Stomach (tissue), 9 donors: Measurements from ENCODE around the gene ADNP. TPM values are rescaled to one million over a fixed set of nuclear protein-coding genes. Genes with fewer than 3 reads are reported as not detected.

Experiments
- DNase-seq, 2 donors: peaks; one replicate each; pipeline versions ENCODE4 v3.0.0 to v3.0.0-alpha.2; 2013 to 2019
- H3K27ac ChIP-seq, 5 donors: fragments of 200-600 bp in 4 of 5; sonication (generic) in 4 of 5; one replicate each; pipeline ENCODE4 v1.5.1; 2013 to 2019; ENCODE audit warnings: mild to moderate bottlenecking in 1 of 5, moderate library complexity in 1 of 5
- H3K27me3 ChIP-seq, 3 donors: fragments of 200-600 bp; sonication (generic); one replicate each; pipeline ENCODE4 v1.5.1; 2017 to 2019; ENCODE audit warnings: mixed run types in 1 of 3
- H3K36me3 ChIP-seq, 4 donors: fragments of 200-600 bp; sonication (generic); 1 replicate in 3 of 4; 2 replicates in 1 of 4; pipeline ENCODE4 v1.5.1; 2016 to 2019
- H3K4me1 ChIP-seq, 4 donors: fragments of 200-600 bp; sonication (generic); one replicate each; pipeline ENCODE4 v1.5.1; 2016 to 2019
- H3K4me3 ChIP-seq, 4 donors: fragments of 200-600 bp; sonication (generic) in 3 of 4; one replicate each; pipeline ENCODE4 v1.5.1; 2016 to 2019; ENCODE audit warnings: mild to moderate bottlenecking in 1 of 4
- H3K9me3 ChIP-seq, 4 donors: fragments of 200-600 bp; sonication (generic); one replicate each; pipeline ENCODE4 v1.5.1; 2016 to 2019
- CTCF ChIP-seq, 7 experiments: fragments of 450-650 bp in 4 of 7; fragments of 200-600 bp in 3 of 7; sonication (generic) in 3 of 7; IDR thresholded peaks; one replicate each; pipeline ENCODE4 v1.5.1; 2016 to 2019; ENCODE audit warnings: antibody characterized with exemption in 7 of 7, control low read depth in 2 of 7, mild to moderate bottlenecking in 1 of 7
- EP300 ChIP-seq: sonication (generic); formaldehyde crosslinking; IDR thresholded peaks from one replicate; pipeline ENCODE4 v1.6.1; 2017; ENCODE audit warnings: antibody characterized with exemption
- POLR2A ChIP-seq, 4 donors: fragments of 450-650 bp; IDR thresholded peaks; one replicate each; pipeline ENCODE4 v1.6.1; 2016; ENCODE audit warnings: antibody characterized with exemption in 4 of 4, control low read depth in 2 of 4, mild to moderate bottlenecking in 1 of 4, moderate library complexity in 1 of 4
- POLR2AphosphoS5 ChIP-seq, 3 donors: sonication (generic); formaldehyde crosslinking; IDR thresholded peaks; one replicate each; pipeline ENCODE4 v1.6.1; 2016; ENCODE audit warnings: antibody characterized with exemption in 3 of 3
- WGBS, 5 donors: extraction: QIAGEN DNeasy Blood & Tissue Kit in 3 of 5; methylation state at CpG; one replicate each; pipeline versions ENCODE4 v1.1.5 to v1.1.7; 2013 to 2018; 5-methylcytosine and 5-hydroxymethylcytosine counted together
- intact Hi-C: fragments of 100-400 bp; cut with DNase I; formaldehyde crosslinking; loops from one replicate; pipeline ENCODE4 v1.15.1; 2023; ENCODE audit warnings: low total_unique reads
- polyA plus RNA-seq, 3 donors: library from polyadenylated mRNA; stranded (reverse); fragments of 200-250 nt; gene quantifications; one replicate each; pipeline ENCODE4 v1.2.3, GENCODE V29; 2013
- total RNA-seq, 5 donors: library from RNA; depleted of rRNA; stranded (reverse); fragments of >200 nt; gene quantifications; one replicate each; pipeline versions ENCODE4 v1.1.0 to v1.2.3, GENCODE V29; 2014 to 2016
- donor health status: healthy with polysubstance abuse.
- donor health status: Bipolar disorder and iron deficiency.
- donor health status: healthy.

The ADNP gene
- total and polyA plus RNA-seq, 8 donors: 19.9 to 67.4 (median 48.5) TPM

GRCh38 chr20:50866831-50867230 is 64.4 kb downstream of the ADNP start:
- no peak overlapping the region for H3K4me3 ChIP-seq
- no peaks in the 10 kb centered on the region for H3K4me1 ChIP-seq
- intact Hi-C loops: no loop called here
- H3K27me3 ChIP-seq: no peaks in the 10 kb centered on the region
- no peaks in the 10 kb centered on the region for H3K36me3 ChIP-seq
- no peak for DNase-seq
- TF ChIP-seq EP300: no peak
- no peak for TF ChIP-seq POLR2AphosphoS5 (IDR thresholded peaks at IDR 0.05)
- no peak for TF ChIP-seq CTCF (IDR thresholded peaks at IDR 0.05)
- 93 to 96% (median 95%) methylated on average over 8 to 9 of the region's 9 CpGs for WGBS, 5 donors
- no peak overlapping the region for H3K27ac ChIP-seq
- no peaks in the 10 kb centered on the region for H3K9me3 ChIP-seq

GRCh38 chr20:50866036-50866685 is 65.1 kb downstream of the ADNP start:
- Histone ChIP-seq H3K27me3 (no peaks in the 10 kb centered on the region), H3K9me3 (no peaks in the 10 kb centered on the region), H3K36me3 (no peaks in the 10 kb centered on the region), H3K4me1 (no peaks in the 10 kb centered on the region), H3K4me3 (no peak overlapping the region), H3K27ac (no peak overlapping the region)
- TF ChIP-seq POLR2A (IDR thresholded peaks at IDR 0.05): no peak
- TF ChIP-seq POLR2AphosphoS5 (IDR thresholded peaks at IDR 0.05): no peak
- TF ChIP-seq CTCF (IDR thresholded peaks at IDR 0.05): no peak
- no peak for TF ChIP-seq EP300
- 79 to 92% (median 91%) methylated on average over 9 to 12 of the region's 12 CpGs for WGBS, 5 donors
- no peak for DNase-seq
- intact Hi-C loops: no loop called here

GRCh38 chr20:50865591-50865990 is 65.6 kb downstream of the ADNP start:
- Histone ChIP-seq H3K4me1 (no peaks in the 10 kb centered on the region), H3K4me3 (no peak overlapping the region), H3K27me3 (no peaks in the 10 kb centered on the region), H3K9me3 (no peaks in the 10 kb centered on the region), H3K27ac (no peak overlapping the region), H3K36me3 (no peaks in the 10 kb centered on the region)
- WGBS, 5 donors: 78 to 100% (median 79%) methylated on average over 1 to 7 of the region's 7 CpGs
- DNase-seq: no peak
- intact Hi-C loops: no loop called here
- TF ChIP-seq POLR2AphosphoS5 (IDR thresholded peaks at IDR 0.05) (no peak), POLR2A (IDR thresholded peaks at IDR 0.05) (no peak), CTCF (IDR thresholded peaks at IDR 0.05) (no peak), EP300 (no peak)

- H3K27me3 ChIP-seq: no peaks in the 10 kb centered on the region
- H3K36me3 ChIP-seq: no peaks in the 10 kb centered on the region
- WGBS, 5 donors: 89 to 94% (median 92%) methylated on average over 5 to 6 of the region's 6 CpGs
- H3K4me1 ChIP-seq: no peaks in the 10 kb centered on the region
- H3K9me3 ChIP-seq: no peaks in the 10 kb centered on the region
- no peak for TF ChIP-seq POLR2AphosphoS5 (IDR thresholded peaks at IDR 0.05)
- H3K4me3 ChIP-seq: no peak overlapping the region
- no peak for DNase-seq
- intact Hi-C loops: no loop called here
- H3K27ac ChIP-seq: no peak overlapping the region
Observed at GRCh38 chr20:50865114-50865513, 66.1 kb downstream of the ADNP start.

- intact Hi-C loops: no loop called here
- 59 to 65% (median 63%) methylated on average over 3 of the region's 3 CpGs for WGBS, 5 donors
- no peaks in the 10 kb centered on the region for H3K9me3 ChIP-seq
Observed at GRCh38 chr20:50862546-50862945, 68.7 kb downstream of the ADNP start.

More at GRCh38 chr20:50862546-50862945, 68.7 kb downstream of the ADNP start:
- TF ChIP-seq POLR2A (IDR thresholded peaks at IDR 0.05) (no peak), EP300 (no peak), CTCF (IDR thresholded peaks at IDR 0.05) (no peak), POLR2AphosphoS5 (IDR thresholded peaks at IDR 0.05) (no peak)
- Histone ChIP-seq H3K36me3 (no peaks in the 10 kb centered on the region), H3K27ac (no peak overlapping the region), H3K27me3 (no peaks in the 10 kb centered on the region), H3K4me1 (no peaks in the 10 kb centered on the region), H3K4me3 (no peak overlapping the region)
- DNase-seq: no peak
